IPS-15b (cell line): Measurements from ENCODE around the gene ARL10.

Source experiments
- H3K27me3 ChIP-seq: one replicate; pipeline ENCODE4 v1.6.1; 2013; ENCODE audit warnings: low read length; ENCODE audit not compliant: control insufficient read depth, insufficient read depth
- H3K36me3 ChIP-seq: one replicate; pipeline ENCODE4 v1.6.1; 2013; ENCODE audit warnings: low read length; ENCODE audit not compliant: control insufficient read depth, insufficient read depth
- H3K4me1 ChIP-seq: one replicate; pipeline ENCODE4 v1.6.1; 2013; ENCODE audit warnings: mild to moderate bottlenecking, low read length; ENCODE audit not compliant: control insufficient read depth, insufficient read depth
- H3K4me3 ChIP-seq: one replicate; pipeline ENCODE4 v1.5.1; 2013; ENCODE audit warnings: low read depth, low read length
- H3K9ac ChIP-seq: one replicate; pipeline ENCODE4 v1.6.1; 2013; ENCODE audit warnings: low read depth, mild to moderate bottlenecking, low read length
- H3K9me3 ChIP-seq: one replicate; pipeline ENCODE4 v1.6.1; 2013; ENCODE audit warnings: mild to moderate bottlenecking, low read length; ENCODE audit not compliant: control insufficient read depth, insufficient read depth

ARL10 gene, protein sequence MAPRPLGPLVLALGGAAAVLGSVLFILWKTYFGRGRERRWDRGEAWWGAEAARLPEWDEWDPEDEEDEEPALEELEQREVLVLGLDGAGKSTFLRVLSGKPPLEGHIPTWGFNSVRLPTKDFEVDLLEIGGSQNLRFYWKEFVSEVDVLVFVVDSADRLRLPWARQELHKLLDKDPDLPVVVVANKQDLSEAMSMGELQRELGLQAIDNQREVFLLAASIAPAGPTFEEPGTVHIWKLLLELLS

DNA sequence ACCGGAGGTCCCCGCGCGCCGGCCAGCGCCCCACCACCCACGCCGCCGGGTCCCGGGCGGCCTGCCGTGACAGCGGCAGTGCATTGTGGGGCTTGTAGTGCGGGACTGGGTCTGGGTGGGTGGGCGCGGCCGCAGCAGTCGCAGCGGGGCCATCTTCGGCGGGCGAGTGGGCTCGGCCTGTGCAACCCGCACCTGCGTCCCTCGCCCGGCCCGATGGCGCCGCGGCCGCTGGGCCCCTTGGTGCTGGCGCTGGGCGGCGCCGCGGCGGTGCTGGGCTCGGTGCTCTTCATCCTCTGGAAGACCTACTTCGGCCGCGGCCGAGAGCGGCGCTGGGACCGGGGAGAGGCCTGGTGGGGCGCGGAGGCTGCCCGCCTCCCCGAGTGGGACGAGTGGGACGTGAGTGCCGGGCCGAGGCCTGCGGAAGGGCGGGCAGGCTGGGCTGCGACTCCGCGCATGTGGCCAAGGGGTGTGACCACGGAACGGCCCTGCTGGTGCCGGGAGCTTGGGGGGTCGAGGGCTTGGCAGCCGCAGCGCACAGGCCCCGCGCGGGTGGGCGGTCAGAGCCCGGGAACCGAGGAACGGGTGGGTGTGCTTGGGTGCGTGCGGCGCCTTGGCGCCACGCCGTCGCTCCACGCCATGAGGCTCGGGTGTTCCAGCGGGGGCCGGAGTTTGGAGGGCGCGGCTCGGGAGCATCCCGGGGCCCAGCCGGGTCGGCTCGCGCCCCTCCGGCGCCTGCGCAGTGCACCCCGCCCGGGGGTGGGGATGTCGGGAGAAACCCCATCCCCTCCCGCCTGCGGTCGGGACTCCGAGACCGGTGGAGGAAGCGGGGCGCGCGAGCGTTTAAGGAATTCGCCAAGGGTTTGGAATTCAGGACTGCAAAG lies at the start of gene ARL10:
ARL10 (plus strand) TSS at position 137 of the 881 bp plus-strand sequence; CDS start at position 214, 77 bp downstream.
- H3K36me3 ChIP-seq = peaks cover 2% of the 10 kb centered on the region
- H3K27me3 ChIP-seq = peaks cover 46% of the 10 kb centered on the region
- peak within 1 kb of the TSS; percentile 65 for H3K9ac ChIP-seq
- H3K9me3 ChIP-seq = no peaks in the 10 kb centered on the region
- H3K4me1 ChIP-seq = no peaks in the 10 kb centered on the region
- H3K4me3 ChIP-seq = peak within 1 kb of the TSS; percentile 52

DNA sequence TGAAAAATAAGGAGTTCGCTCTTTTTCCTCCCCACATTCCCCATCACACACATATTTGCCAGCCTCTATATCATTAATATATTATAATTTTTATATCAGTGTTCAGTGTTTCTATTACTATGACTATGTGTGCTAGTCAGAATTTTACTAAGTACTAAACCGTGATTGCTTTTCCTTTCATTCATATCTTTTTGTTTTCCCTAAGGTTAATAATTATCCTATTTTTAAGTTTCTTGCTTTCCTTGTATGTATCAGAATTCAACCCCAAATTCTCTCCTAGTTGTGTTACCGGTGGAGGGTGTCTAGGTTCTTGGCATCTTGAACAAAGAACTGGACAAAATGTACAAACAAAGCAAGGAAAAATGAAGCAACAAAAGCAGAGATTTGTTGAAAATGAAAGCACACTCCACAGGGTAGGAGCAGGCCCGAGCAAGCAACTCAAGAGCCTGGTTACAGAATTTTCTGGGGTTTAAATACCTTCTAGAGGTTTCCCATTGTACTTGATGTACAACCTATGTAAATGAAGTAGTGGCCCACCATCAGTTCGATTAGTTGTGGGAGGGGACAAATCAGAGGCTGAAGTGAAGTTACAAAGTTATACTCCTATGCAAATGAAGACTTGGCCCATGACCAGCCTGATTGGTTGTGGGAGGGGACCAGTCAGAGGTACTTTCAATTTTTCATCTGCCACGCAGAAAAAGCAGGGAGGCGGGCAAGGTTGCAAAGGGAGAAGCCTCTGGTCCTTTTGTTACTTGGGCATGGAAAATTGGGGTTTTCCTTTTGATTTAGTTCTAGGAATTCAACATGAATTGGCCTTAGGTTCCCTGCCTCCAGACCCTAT lies 47.5 kb upstream of the ARL10 start:
- no peaks in the 10 kb centered on the region for H3K36me3 ChIP-seq
- no peak overlapping the region for H3K4me3 ChIP-seq
- H3K27me3 ChIP-seq = no peaks in the 10 kb centered on the region
- H3K9me3 ChIP-seq = no peaks in the 10 kb centered on the region
- H3K9ac ChIP-seq = no peak overlapping the region
- no peaks in the 10 kb centered on the region for H3K4me1 ChIP-seq

DNA sequence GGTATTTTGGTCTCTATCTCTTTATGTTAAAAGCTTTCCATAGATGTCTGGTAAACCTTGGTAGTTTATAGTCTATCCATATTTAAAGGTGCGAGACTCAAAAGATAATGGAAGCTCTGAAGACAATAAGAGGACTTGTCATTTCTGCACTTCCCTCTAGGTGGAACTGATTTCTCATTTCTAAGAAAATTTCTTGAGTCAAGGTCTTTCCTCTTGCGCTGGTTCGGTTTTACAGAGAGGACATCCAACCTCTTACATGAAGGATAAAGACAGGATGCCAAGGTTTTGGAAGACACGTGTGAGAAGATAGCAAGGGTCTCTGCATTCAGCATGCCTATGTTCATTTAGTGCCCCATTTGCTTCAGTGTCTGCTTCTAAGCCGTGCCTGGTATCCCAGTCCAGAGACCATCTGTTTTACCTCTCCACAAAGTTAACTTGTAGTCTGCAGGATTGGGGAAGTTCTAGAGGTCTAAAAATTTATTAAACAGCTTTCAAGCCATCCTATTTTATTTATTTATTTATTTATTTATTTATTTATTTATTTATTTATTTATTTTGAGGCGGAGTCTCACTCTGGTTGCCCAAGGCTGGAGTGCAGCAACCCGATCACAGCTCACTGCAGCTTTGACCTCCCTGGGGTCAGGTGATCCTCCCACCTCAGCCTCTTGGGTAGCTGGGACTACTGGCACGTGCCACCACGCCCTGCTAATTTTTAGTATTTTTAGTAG lies 45.3 kb upstream of the ARL10 start:
- no peak overlapping the region for H3K9ac ChIP-seq
- no peaks in the 10 kb centered on the region for H3K27me3 ChIP-seq
- H3K4me1 ChIP-seq = no peaks in the 10 kb centered on the region
- H3K4me3 ChIP-seq = no peak overlapping the region
- H3K36me3 ChIP-seq = no peaks in the 10 kb centered on the region
- H3K9me3 ChIP-seq = no peaks in the 10 kb centered on the region

- Histone ChIP-seq H3K36me3 (no peaks in the 10 kb centered on the region), H3K4me3 (no peak overlapping the region), H3K9me3 (no peaks in the 10 kb centered on the region), H3K9ac (no peak overlapping the region), H3K27me3 (no peaks in the 10 kb centered on the region), H3K4me1 (no peaks in the 10 kb centered on the region)
These were observed 44.7 kb upstream of the ARL10 start for GRCh38 chr5:176320577-176320976.

DNA sequence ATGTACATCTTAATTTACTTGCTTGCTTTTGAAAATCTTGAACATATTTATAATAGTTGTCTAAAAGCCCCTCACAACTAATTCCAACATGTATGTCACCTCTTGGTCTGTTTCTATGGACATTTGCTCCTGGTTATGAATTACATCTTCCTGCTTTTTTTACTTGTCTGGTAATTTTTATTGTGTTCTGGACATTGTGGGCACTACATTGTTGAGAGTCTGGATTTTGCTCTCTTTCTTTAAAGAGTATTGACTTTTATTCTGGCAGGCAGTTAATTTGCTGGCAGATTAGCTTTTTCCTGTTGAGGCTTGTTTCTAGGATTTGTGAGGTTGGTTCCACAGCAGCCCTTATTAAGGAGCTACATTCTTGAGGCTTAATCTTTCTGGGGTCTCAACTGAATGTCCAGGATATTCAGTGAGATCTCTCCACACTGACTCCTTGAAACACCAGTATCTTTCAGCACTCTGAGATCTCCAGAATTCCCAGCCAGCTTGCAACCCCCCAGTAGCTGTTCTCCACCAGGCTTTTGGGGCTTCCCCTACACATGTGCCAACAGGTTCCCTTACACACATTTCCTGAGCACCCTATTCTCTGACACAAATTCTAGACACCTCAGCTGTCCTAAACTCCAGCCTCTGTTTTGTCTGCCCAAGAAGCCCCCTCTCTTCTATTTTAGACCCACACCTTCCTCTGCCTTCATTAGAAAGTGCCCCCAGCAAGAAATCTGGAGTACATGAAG lies 31.1 kb upstream of the ARL10 start:
- H3K9me3 ChIP-seq = no peaks in the 10 kb centered on the region
- no peaks in the 10 kb centered on the region for H3K4me1 ChIP-seq
- H3K9ac ChIP-seq = no peak overlapping the region
- H3K4me3 ChIP-seq = no peak overlapping the region
- no peaks in the 10 kb centered on the region for H3K36me3 ChIP-seq
- H3K27me3 ChIP-seq = no peaks in the 10 kb centered on the region

- Histone ChIP-seq H3K9ac (no peak overlapping the region), H3K4me3 (no peak overlapping the region), H3K9me3 (no peaks in the 10 kb centered on the region), H3K4me1 (no peaks in the 10 kb centered on the region), H3K36me3 (no peaks in the 10 kb centered on the region), H3K27me3 (no peaks in the 10 kb centered on the region)
These were observed 27.4 kb upstream of the ARL10 start for GRCh38 chr5:176337913-176338312.

- no peak overlapping the region for H3K4me3 ChIP-seq
- no peaks in the 10 kb centered on the region for H3K9me3 ChIP-seq
- no peak overlapping the region for H3K9ac ChIP-seq
- H3K4me1 ChIP-seq = no peaks in the 10 kb centered on the region
- H3K27me3 ChIP-seq = no peaks in the 10 kb centered on the region
- no peaks in the 10 kb centered on the region for H3K36me3 ChIP-seq
These were observed 26.0 kb upstream of the ARL10 start for GRCh38 chr5:176339304-176339703.

DNA sequence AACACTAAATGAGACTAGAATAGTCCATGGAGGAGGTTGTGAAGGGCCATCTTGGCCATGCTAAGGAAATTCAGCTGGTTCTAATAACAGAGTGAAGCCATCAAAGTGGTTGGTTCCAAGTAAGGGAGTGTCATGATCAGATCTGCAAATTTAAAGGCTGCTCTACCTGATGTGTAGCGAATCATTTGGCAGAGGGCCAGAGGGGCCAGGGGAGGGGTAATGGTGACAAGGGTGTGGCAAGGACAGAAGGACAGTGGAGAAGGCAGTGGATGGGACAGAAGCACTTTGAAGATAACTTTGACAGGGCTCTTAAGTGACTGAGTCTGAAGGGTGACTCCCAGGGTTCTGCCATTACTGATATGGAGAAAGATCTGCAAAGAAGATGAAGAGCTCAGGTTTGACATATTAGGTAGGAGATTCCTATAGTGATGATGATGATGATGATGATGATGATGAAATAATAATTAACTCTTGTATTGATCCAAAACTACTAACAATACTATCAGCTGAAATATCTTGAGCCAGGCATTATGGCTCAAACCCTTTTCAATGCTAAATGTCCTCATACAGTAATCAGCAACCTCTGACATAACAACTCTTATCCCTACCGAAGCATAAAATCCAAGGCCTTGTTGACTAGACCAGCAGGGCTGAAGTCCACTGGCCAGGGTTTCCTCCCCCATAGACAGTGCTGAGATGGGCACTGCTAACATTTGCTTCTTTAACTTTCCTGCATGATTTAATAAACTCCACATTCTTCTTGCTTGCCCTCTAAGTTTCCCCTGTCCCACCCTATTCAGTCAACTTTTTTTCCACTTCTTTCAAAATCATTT lies 23.7 kb upstream of the ARL10 start:
- no peaks in the 10 kb centered on the region for H3K4me1 ChIP-seq
- H3K4me3 ChIP-seq = no peak overlapping the region
- H3K36me3 ChIP-seq = no peaks in the 10 kb centered on the region
- H3K27me3 ChIP-seq = no peaks in the 10 kb centered on the region
- H3K9me3 ChIP-seq = no peaks in the 10 kb centered on the region
- no peak overlapping the region for H3K9ac ChIP-seq

DNA sequence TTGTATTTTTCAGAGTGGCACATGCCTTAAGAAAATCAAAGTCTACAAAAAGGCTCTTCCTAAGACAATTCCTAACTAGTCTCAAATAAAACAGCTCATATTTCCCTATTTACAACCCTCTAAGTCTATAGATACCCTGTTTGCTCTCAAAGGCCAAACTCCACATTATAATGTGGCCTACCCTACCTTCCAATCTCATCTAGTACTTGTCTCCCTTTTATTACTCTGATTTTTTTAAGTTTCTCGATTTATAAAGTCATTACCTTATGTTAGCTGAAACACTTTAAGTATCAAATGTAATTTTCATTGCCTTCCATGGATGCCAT lies 23.2 kb upstream of the ARL10 start:
- Histone ChIP-seq H3K9me3 (no peaks in the 10 kb centered on the region), H3K27me3 (no peaks in the 10 kb centered on the region), H3K36me3 (peaks cover 2% of the 10 kb centered on the region), H3K4me3 (no peak overlapping the region), H3K9ac (no peak overlapping the region), H3K4me1 (no peaks in the 10 kb centered on the region)

GRCh38 chr5:176342766-176343458 lies 22.4 kb upstream of the ARL10 start:
- no peaks in the 10 kb centered on the region for H3K4me1 ChIP-seq
- H3K4me3 ChIP-seq = no peak overlapping the region
- H3K9ac ChIP-seq = no peak overlapping the region
- H3K36me3 ChIP-seq = peaks cover 2% of the 10 kb centered on the region
- no peaks in the 10 kb centered on the region for H3K27me3 ChIP-seq
- H3K9me3 ChIP-seq = no peaks in the 10 kb centered on the region
